Right lobe of liver (tissue), 4 donors: ENCODE data around the gene HCST.

ENCODE experiments used
- CTCF ChIP-seq, 4 donors: fragments of 200-600 bp in 3 of 4; fragments of 450-650 bp in 1 of 4; IDR thresholded peaks; one replicate each; pipeline versions ENCODE4 v1.5.1 to v1.8.0; 2016 to 2022; ENCODE audit warnings: antibody characterized with exemption in 4 of 4, mild to moderate bottlenecking in 2 of 4
- POLR2A ChIP-seq: fragments of 450-650 bp; IDR thresholded peaks from one replicate; pipeline ENCODE4 v1.6.1; 2017; ENCODE audit warnings: antibody characterized with exemption, mild to moderate bottlenecking
- donor health status: DM: no; HTN: no; CAD: no.
- donor health status: DM: no; HTN: no; CAD: no.
- donor health status: DM: no; HTN: yes; CAD: no.

GRCh38 chr19:35937345-35938281 is 35.3 kb downstream of the HCST start:
- TF ChIP-seq CTCF (IDR thresholded peaks at IDR 0.05) (no peak), POLR2A (no peak)
